Kidney epithelial cell (primary cell): Measurements from ENCODE around the gene LACTB. TPM values are rescaled to one million over a fixed set of nuclear protein-coding genes. Genes with fewer than 3 reads are reported as not detected.

Source experiments
- DNase-seq: peaks from one replicate; pipeline ENCODE4 v3.0.0-alpha.2; 2010; ENCODE audit warnings: low read depth
- H3K27me3 ChIP-seq: 2 replicates; pipeline ENCODE4 v1.6.0; 2011; ENCODE audit warnings: low read length; ENCODE audit not compliant: control insufficient read depth, insufficient read depth
- H3K36me3 ChIP-seq: 2 replicates; pipeline ENCODE4 v1.5.1; 2011; ENCODE audit warnings: low read length; ENCODE audit not compliant: control insufficient read depth, insufficient read depth
- H3K4me3 ChIP-seq: 2 replicates; pipeline ENCODE4 v1.5.1; 2011; ENCODE audit warnings: low read depth, mild to moderate bottlenecking, control low read depth, low read length
- CTCF ChIP-seq: IDR thresholded peaks from 2 replicates; pipeline ENCODE4 v1.5.1; 2011; ENCODE audit warnings: mild to moderate bottlenecking, moderate library complexity, low read length, control low read depth, inconsistent platforms; ENCODE audit not compliant: insufficient read depth, poor library complexity, severe bottlenecking
- total RNA-seq: library from RNA; depleted of rRNA; stranded (reverse); fragments of >200 nt; gene quantifications from 2 replicates; pipeline ENCODE4 v1.2.3, GENCODE V29; 2015

LACTB gene
- total RNA-seq, 1 donor from 2014 or later: 11.6 TPM

- Histone ChIP-seq H3K36me3 (no peaks in the 10 kb centered on the region), H3K27me3 (no peaks in the 10 kb centered on the region), H3K4me3 (no peak overlapping the region)
- TF ChIP-seq CTCF: no peak
- DNase-seq: no peak
These were observed 11.1 kb upstream of the LACTB start for GRCh38 chr15:63110428-63111026.

- no peak overlapping the region for H3K4me3 ChIP-seq
- no peak for DNase-seq
- no peaks in the 10 kb centered on the region for H3K36me3 ChIP-seq
- TF ChIP-seq CTCF: no peak
- H3K27me3 ChIP-seq: no peaks in the 10 kb centered on the region
These were observed 10.2 kb upstream of the LACTB start for GRCh38 chr15:63111481-63111880.

- no peaks in the 10 kb centered on the region for H3K27me3 ChIP-seq
- H3K36me3 ChIP-seq: no peaks in the 10 kb centered on the region
- no peak for DNase-seq
- TF ChIP-seq CTCF: no peak
- no peak overlapping the region for H3K4me3 ChIP-seq
These were observed 8.8 kb upstream of the LACTB start for GRCh38 chr15:63112871-63113270.

GRCh38 chr15:63114465-63114864, 7.2 kb upstream of the LACTB start:
- Histone ChIP-seq H3K27me3 (no peaks in the 10 kb centered on the region), H3K4me3 (no peak overlapping the region), H3K36me3 (no peaks in the 10 kb centered on the region)
- no peak for TF ChIP-seq CTCF
- DNase-seq: no peak

- TF ChIP-seq CTCF: no peak
- DNase-seq: no peak
- no peaks in the 10 kb centered on the region for H3K27me3 ChIP-seq
- no peak overlapping the region for H3K4me3 ChIP-seq
- H3K36me3 ChIP-seq: no peaks in the 10 kb centered on the region
These were observed 2.8 kb upstream of the LACTB start for GRCh38 chr15:63118854-63119253.
